Measurements from ENCODE around the gene MAPRE2. TPM values are rescaled to one million over a fixed set of nuclear protein-coding genes. Genes with fewer than 3 reads are reported as not detected.
A peak's percentile ranks its signal among the peaks of the same experiment; 100 is the strongest.

The MAPRE2 gene
- 29.0 TPM for polyA plus RNA-seq
- long read RNA-seq, donor 1, full-length matches to known transcripts = 6 of 6 reads
- long read RNA-seq, donor 1, partial matches to known transcripts = 0 of 6 reads
- long read RNA-seq, donor 1, other reads (novel, unspliced or antisense) = 0 of 6 reads
- long read RNA-seq, donor 2, full-length matches to known transcripts = 10 of 10 reads
- long read RNA-seq, donor 2, partial matches to known transcripts = 0 of 10 reads
- long read RNA-seq, donor 2, other reads (novel, unspliced or antisense) = 0 of 10 reads
- long read RNA-seq, donor 3 = 0 reads
- long read RNA-seq, donor 4 = 0 reads
- long read RNA-seq, donor 5, full-length matches to known transcripts = 6 of 6 reads
- long read RNA-seq, donor 5, partial matches to known transcripts = 0 of 6 reads
- long read RNA-seq, donor 5, other reads (novel, unspliced or antisense) = 0 of 6 reads
- long read RNA-seq, donor 6, full-length matches to known transcripts = 5 of 5 reads
- long read RNA-seq, donor 6, partial matches to known transcripts = 0 of 5 reads
- long read RNA-seq, donor 6, other reads (novel, unspliced or antisense) = 0 of 5 reads
- long read RNA-seq, donor 7, full-length matches to known transcripts = 4 of 27 reads
- long read RNA-seq, donor 7, partial matches to known transcripts = 23 of 27 reads
- long read RNA-seq, donor 7, other reads (novel, unspliced or antisense) = 0 of 27 reads
- long read RNA-seq, donor 8, full-length matches to known transcripts = 12 of 12 reads
- long read RNA-seq, donor 8, partial matches to known transcripts = 0 of 12 reads
- long read RNA-seq, donor 8, other reads (novel, unspliced or antisense) = 0 of 12 reads
- long read RNA-seq, donor 9, full-length matches to known transcripts = 4 of 4 reads
- long read RNA-seq, donor 9, partial matches to known transcripts = 0 of 4 reads
- long read RNA-seq, donor 9, other reads (novel, unspliced or antisense) = 0 of 4 reads
- long read RNA-seq, donor 10, full-length matches to known transcripts = 6 of 6 reads
- long read RNA-seq, donor 10, partial matches to known transcripts = 0 of 6 reads
- long read RNA-seq, donor 10, other reads (novel, unspliced or antisense) = 0 of 6 reads
- long read RNA-seq, donor 11, full-length matches to known transcripts = 9 of 27 reads
- long read RNA-seq, donor 11, partial matches to known transcripts = 18 of 27 reads
- long read RNA-seq, donor 11, other reads (novel, unspliced or antisense) = 0 of 27 reads

GRCh38 chr18:35040988-35041814 lies at the start of gene MAPRE2:
Gene MAPRE2 (plus strand): TSS chr18:35041413. CDS start chr18:35041540, 127 bp downstream.
- Histone ChIP-seq H3K4me1 (ENCODE audit: control insufficient read depth, insufficient read depth, low read length) (peaks cover 18% of the 10 kb centered on the region), H3K4me3 (ENCODE audit: low read length) (peak within 1 kb of the TSS; percentile 91), H3K9me3 (ENCODE audit: control insufficient read depth, low read depth, low read length) (no peaks in the 10 kb centered on the region), H3K27ac (ENCODE audit: low read length) (peak within 1 kb of the TSS; percentile 76), H3K36me3 (ENCODE audit: control insufficient read depth, insufficient read depth, low read length) (no peaks in the 10 kb centered on the region), H3K27me3 (ENCODE audit: control insufficient read depth, insufficient read depth, low read length) (no peaks in the 10 kb centered on the region)
- no CpG with 5 or more reads among the region's 54 CpGs for WGBS (ENCODE audit: insufficient coverage, low lambda C conversion rate)
- peak; percentile 97 for DNase-seq

DNA sequence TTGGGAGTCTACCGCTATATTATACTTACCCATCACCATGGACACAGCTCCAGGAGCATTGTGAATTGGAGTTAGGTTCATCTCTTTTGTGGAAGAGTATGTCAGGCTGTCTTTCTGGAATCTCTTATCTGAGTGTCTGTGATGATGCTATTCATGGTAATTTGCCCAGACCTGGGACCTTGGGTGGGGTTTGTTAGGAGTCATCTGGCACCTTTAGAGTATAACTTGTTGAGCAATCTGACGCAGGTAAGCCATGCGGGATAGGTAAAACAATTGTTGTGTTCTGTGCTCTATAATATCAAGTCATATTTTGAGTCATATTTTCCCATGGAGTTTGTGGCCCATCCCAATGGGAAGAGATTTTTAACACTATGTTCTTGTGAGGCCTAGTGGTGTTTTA lies 49.7 kb upstream of the MAPRE2 start:
- no peak for DNase-seq
- Histone ChIP-seq H3K4me3 (ENCODE audit: low read length) (no peak overlapping the region), H3K36me3 (ENCODE audit: control insufficient read depth, insufficient read depth, low read length) (no peaks in the 10 kb centered on the region), H3K27ac (ENCODE audit: low read length) (no peak overlapping the region), H3K4me1 (ENCODE audit: control insufficient read depth, insufficient read depth, low read length) (no peaks in the 10 kb centered on the region), H3K27me3 (ENCODE audit: control insufficient read depth, insufficient read depth, low read length) (no peaks in the 10 kb centered on the region), H3K9me3 (ENCODE audit: control insufficient read depth, low read depth, low read length) (no peaks in the 10 kb centered on the region)
- WGBS (ENCODE audit: insufficient coverage, low lambda C conversion rate) = no CpG with 5 or more reads among the region's 3 CpGs

GRCh38 chr18:34993289-34993688 lies 47.9 kb upstream of the MAPRE2 start:
- no peak overlapping the region for H3K27ac ChIP-seq (ENCODE audit: low read length)
- H3K36me3 ChIP-seq (ENCODE audit: control insufficient read depth, insufficient read depth, low read length) = no peaks in the 10 kb centered on the region
- H3K9me3 ChIP-seq (ENCODE audit: control insufficient read depth, low read depth, low read length) = no peaks in the 10 kb centered on the region
- no peaks in the 10 kb centered on the region for H3K4me1 ChIP-seq (ENCODE audit: control insufficient read depth, insufficient read depth, low read length)
- no peak overlapping the region for H3K4me3 ChIP-seq (ENCODE audit: low read length)
- no peaks in the 10 kb centered on the region for H3K27me3 ChIP-seq (ENCODE audit: control insufficient read depth, insufficient read depth, low read length)
- DNase-seq = no peak
- no CpG with 5 or more reads among the region's 2 CpGs for WGBS (ENCODE audit: insufficient coverage, low lambda C conversion rate)

DNA sequence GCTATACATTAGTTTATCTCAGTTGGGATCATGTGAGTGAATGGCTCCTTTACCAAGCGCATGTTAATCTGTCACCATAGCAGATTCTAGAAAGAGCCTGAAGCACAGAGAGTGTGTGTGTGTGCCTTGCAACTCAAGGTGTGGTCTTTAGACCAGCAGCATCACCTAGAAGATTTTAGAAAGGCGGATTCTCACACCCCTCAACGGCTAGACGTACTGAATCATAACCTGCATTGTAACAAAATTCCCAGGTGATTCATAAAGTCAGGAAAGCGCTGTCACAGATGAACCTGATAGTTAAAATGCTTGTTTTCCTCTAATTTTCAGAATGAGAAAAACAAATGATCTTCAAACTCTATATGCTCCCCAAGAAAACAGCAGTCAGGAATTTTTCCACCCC lies 45.5 kb upstream of the MAPRE2 start:
- H3K36me3 ChIP-seq (ENCODE audit: control insufficient read depth, insufficient read depth, low read length) = no peaks in the 10 kb centered on the region
- H3K4me3 ChIP-seq (ENCODE audit: low read length) = no peak overlapping the region
- no peaks in the 10 kb centered on the region for H3K27me3 ChIP-seq (ENCODE audit: control insufficient read depth, insufficient read depth, low read length)
- no peak overlapping the region for H3K27ac ChIP-seq (ENCODE audit: low read length)
- no CpG with 5 or more reads among the region's 5 CpGs for WGBS (ENCODE audit: insufficient coverage, low lambda C conversion rate)
- no peaks in the 10 kb centered on the region for H3K4me1 ChIP-seq (ENCODE audit: control insufficient read depth, insufficient read depth, low read length)
- DNase-seq = no peak
- no peaks in the 10 kb centered on the region for H3K9me3 ChIP-seq (ENCODE audit: control insufficient read depth, low read depth, low read length)

GRCh38 chr18:34998661-34999060 lies 42.6 kb upstream of the MAPRE2 start:
- DNase-seq = no peak

DNA sequence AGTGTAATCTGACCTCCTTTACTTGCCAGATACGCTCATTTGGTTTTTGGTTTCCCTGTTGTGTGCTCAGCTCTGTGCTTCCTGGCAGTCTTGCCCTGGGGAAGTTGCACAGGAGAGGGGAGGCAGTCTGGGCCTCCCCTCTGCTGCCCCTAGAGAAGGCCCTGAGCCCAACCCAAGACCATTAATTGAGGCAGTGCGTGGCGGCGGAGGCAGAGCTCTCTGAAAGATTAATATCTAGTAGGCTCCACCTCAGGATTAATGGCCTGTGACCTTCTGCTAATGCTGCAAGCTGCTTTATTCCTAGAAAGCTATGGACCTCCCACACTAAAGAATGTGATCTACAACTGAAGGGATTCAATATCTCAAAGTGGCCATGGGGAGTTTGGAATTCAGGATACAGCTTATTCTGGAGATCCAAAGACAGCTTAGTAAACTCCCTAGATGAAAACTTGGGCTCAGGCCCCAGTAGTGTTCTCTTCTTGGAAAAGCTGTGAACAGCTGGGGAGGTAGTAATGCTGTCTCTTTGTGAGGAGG lies 41.4 kb upstream of the MAPRE2 start:
- no peaks in the 10 kb centered on the region for H3K27me3 ChIP-seq (ENCODE audit: control insufficient read depth, insufficient read depth, low read length)
- H3K9me3 ChIP-seq (ENCODE audit: control insufficient read depth, low read depth, low read length) = no peaks in the 10 kb centered on the region
- no CpG with 5 or more reads among the region's 4 CpGs for WGBS (ENCODE audit: insufficient coverage, low lambda C conversion rate)
- no peak overlapping the region for H3K27ac ChIP-seq (ENCODE audit: low read length)
- no peak for DNase-seq
- no peaks in the 10 kb centered on the region for H3K36me3 ChIP-seq (ENCODE audit: control insufficient read depth, insufficient read depth, low read length)
- H3K4me3 ChIP-seq (ENCODE audit: low read length) = no peak overlapping the region
- H3K4me1 ChIP-seq (ENCODE audit: control insufficient read depth, insufficient read depth, low read length) = no peaks in the 10 kb centered on the region

More at GRCh38 chr18:34998661-34999060, 42.6 kb upstream of the MAPRE2 start:
- no peak overlapping the region for H3K27ac ChIP-seq (ENCODE audit: low read length)
- no peaks in the 10 kb centered on the region for H3K9me3 ChIP-seq (ENCODE audit: control insufficient read depth, low read depth, low read length)
- no peaks in the 10 kb centered on the region for H3K4me1 ChIP-seq (ENCODE audit: control insufficient read depth, insufficient read depth, low read length)
- H3K27me3 ChIP-seq (ENCODE audit: control insufficient read depth, insufficient read depth, low read length) = no peaks in the 10 kb centered on the region
- WGBS (ENCODE audit: insufficient coverage, low lambda C conversion rate) = no CpG with 5 or more reads among the region's 4 CpGs
- H3K4me3 ChIP-seq (ENCODE audit: low read length) = no peak overlapping the region
- H3K36me3 ChIP-seq (ENCODE audit: control insufficient read depth, insufficient read depth, low read length) = no peaks in the 10 kb centered on the region

DNA sequence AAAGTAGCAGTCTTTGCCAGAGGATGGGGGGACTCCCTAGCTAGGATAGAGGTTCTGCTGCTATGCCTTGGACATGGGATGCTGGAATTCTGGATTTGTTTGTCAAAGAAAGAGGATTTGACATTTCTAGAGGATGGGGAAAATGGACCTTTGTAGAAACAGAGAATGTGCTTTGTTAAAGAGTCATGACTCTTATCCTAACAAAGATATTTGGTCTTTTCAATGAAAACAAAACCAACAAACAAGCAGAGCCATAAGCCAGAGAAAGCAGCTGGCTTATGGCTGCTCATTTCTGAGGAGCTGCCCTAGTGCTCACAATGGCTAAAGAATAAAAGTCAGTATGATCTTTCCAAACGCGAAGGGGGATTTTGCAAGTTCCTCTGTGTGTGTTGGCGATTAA lies 40.8 kb upstream of the MAPRE2 start:
- Histone ChIP-seq H3K27ac (ENCODE audit: low read length) (no peak overlapping the region), H3K4me1 (ENCODE audit: control insufficient read depth, insufficient read depth, low read length) (no peaks in the 10 kb centered on the region), H3K9me3 (ENCODE audit: control insufficient read depth, low read depth, low read length) (no peaks in the 10 kb centered on the region), H3K36me3 (ENCODE audit: control insufficient read depth, insufficient read depth, low read length) (no peaks in the 10 kb centered on the region), H3K27me3 (ENCODE audit: control insufficient read depth, insufficient read depth, low read length) (no peaks in the 10 kb centered on the region), H3K4me3 (ENCODE audit: low read length) (no peak overlapping the region)
- no peak for DNase-seq
- 80% methylated on average over 3 of the region's 3 CpGs for WGBS (ENCODE audit: insufficient coverage, low lambda C conversion rate)

- no peaks in the 10 kb centered on the region for H3K27me3 ChIP-seq (ENCODE audit: control insufficient read depth, insufficient read depth, low read length)
- WGBS (ENCODE audit: insufficient coverage, low lambda C conversion rate) = 86% methylated on average over 1 of the region's 2 CpGs
- H3K9me3 ChIP-seq (ENCODE audit: control insufficient read depth, low read depth, low read length) = no peaks in the 10 kb centered on the region
- no peak overlapping the region for H3K27ac ChIP-seq (ENCODE audit: low read length)
- H3K4me3 ChIP-seq (ENCODE audit: low read length) = no peak overlapping the region
- H3K4me1 ChIP-seq (ENCODE audit: control insufficient read depth, insufficient read depth, low read length) = no peaks in the 10 kb centered on the region
- no peaks in the 10 kb centered on the region for H3K36me3 ChIP-seq (ENCODE audit: control insufficient read depth, insufficient read depth, low read length)
- no peak for DNase-seq
These were observed 39.1 kb upstream of the MAPRE2 start for GRCh38 chr18:35002120-35002519.

DNA sequence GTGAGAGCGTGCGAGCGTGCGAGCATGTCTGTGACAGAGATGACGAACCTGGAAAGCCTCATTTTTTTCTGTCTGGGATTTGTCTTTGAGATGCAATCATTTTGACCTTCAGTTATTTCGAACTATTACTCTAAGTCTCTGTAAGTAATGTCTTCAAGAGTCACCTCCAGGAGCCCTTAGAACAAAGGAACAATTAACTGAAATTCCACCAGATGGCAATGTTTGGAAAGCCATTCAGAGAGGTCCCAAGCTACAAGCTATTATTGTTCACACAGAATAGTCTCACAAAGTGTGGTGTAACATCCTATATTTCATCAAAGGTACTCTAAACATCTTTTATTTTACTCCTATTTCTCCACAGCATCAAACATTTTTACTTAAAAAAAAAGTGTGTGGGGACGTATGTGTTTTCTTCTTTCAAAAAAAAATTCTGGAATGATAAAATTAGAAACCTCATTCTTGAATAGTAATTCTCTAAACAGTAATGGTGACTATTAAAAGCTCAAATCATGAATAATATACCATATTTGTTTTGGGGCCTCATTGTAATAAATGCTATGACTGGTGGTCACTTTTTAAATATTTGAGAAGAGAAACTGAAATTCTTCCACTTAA lies 35.1 kb upstream of the MAPRE2 start:
- DNase-seq = peak; percentile 38 to 46
- no peaks in the 10 kb centered on the region for H3K9me3 ChIP-seq (ENCODE audit: control insufficient read depth, low read depth, low read length)
- no peaks in the 10 kb centered on the region for H3K36me3 ChIP-seq (ENCODE audit: control insufficient read depth, insufficient read depth, low read length)
- WGBS (ENCODE audit: insufficient coverage, low lambda C conversion rate) = no CpG with 5 or more reads among the region's 7 CpGs
- H3K27me3 ChIP-seq (ENCODE audit: control insufficient read depth, insufficient read depth, low read length) = no peaks in the 10 kb centered on the region
- no peak overlapping the region for H3K27ac ChIP-seq (ENCODE audit: low read length)
- H3K4me1 ChIP-seq (ENCODE audit: control insufficient read depth, insufficient read depth, low read length) = no peaks in the 10 kb centered on the region
- H3K4me3 ChIP-seq (ENCODE audit: low read length) = no peak overlapping the region

Data from large intestine (tissue), 12 donors.